CD8-positive, alpha-beta memory T cell (primary cell): Measurements from ENCODE around the gene MACROD2. TPM values are rescaled to one million over a fixed set of nuclear protein-coding genes. Genes with fewer than 3 reads are reported as not detected.

ENCODE experiments used
- CTCF ChIA-PET: fragments of 350-600 bp; sonication (Branson Sonifier 250); formaldehyde crosslinking; loops from one replicate; lab custom pipeline; 2021; ENCODE audit warnings: antibody characterized with exemption; lab: Charles Lee
- POLR2A ChIA-PET: fragments of 350-600 bp; sonication (Branson Sonifier 250); formaldehyde crosslinking; loops from one replicate; lab custom pipeline; 2021; ENCODE audit warnings: antibody characterized with exemption; lab: Charles Lee
- DNase-seq, 5 donors: peaks; one replicate each; pipeline versions ENCODE4 v3.0.0 to v3.0.0-alpha.2; 2020 to 2022; ENCODE audit warnings: mixed read lengths in 1 of 5
- H3K27ac ChIP-seq: one replicate; pipeline ENCODE4 v1.7.0; 2013; ENCODE audit warnings: low read depth, mild to moderate bottlenecking, low read length, moderate library complexity
- H3K27me3 ChIP-seq: 2 replicates; pipeline ENCODE4 v1.7.0; 2013; ENCODE audit warnings: low read length, mild to moderate bottlenecking; ENCODE audit not compliant: insufficient read depth, poor library complexity, severe bottlenecking
- H3K36me3 ChIP-seq: 2 replicates; pipeline ENCODE4 v1.7.0; 2013; ENCODE audit warnings: mild to moderate bottlenecking, low read length, moderate library complexity; ENCODE audit not compliant: insufficient read depth
- H3K4me1 ChIP-seq: 2 replicates; pipeline ENCODE4 v1.7.0; 2013; ENCODE audit warnings: mild to moderate bottlenecking, low read length, moderate library complexity; ENCODE audit not compliant: insufficient read depth
- H3K4me3 ChIP-seq: 2 replicates; pipeline ENCODE4 v1.7.0; 2013; ENCODE audit warnings: mild to moderate bottlenecking, low read length
- H3K9me3 ChIP-seq: 2 replicates; pipeline ENCODE4 v1.7.0; 2013; ENCODE audit warnings: mild to moderate bottlenecking, low read length
- H3K27ac Mint-ChIP-seq, 8 donors: one replicate each; pipeline ENCODE4 v1.8.0; 2020 to 2021; ENCODE audit warnings: mixed read lengths in 8 of 8, mild to moderate bottlenecking in 6 of 8, inconsistent platforms in 3 of 8, moderate library complexity in 3 of 8
- H3K27me3 Mint-ChIP-seq, 2 donors: one replicate each; pipeline ENCODE4 v1.8.0; 2020 to 2021; ENCODE audit warnings: mixed read lengths in 2 of 2, mild to moderate bottlenecking in 1 of 2, moderate library complexity in 1 of 2
- H3K36me3 Mint-ChIP-seq, 3 donors: one replicate each; pipeline ENCODE4 v1.8.0; 2020 to 2021; ENCODE audit warnings: mixed read lengths in 3 of 3, inconsistent platforms in 1 of 3, mild to moderate bottlenecking in 1 of 3
- H3K4me1 Mint-ChIP-seq, 3 donors: one replicate each; pipeline ENCODE4 v1.8.0; 2020 to 2021; ENCODE audit warnings: mixed read lengths in 3 of 3, inconsistent platforms in 1 of 3, mild to moderate bottlenecking in 1 of 3
- H3K4me3 Mint-ChIP-seq, 7 donors: one replicate each; pipeline ENCODE4 v1.8.0; 2020 to 2021; ENCODE audit warnings: mixed read lengths in 7 of 7, mild to moderate bottlenecking in 6 of 7, moderate library complexity in 4 of 7, inconsistent platforms in 2 of 7
- H3K9me3 Mint-ChIP-seq, 5 donors: one replicate each; pipeline ENCODE4 v1.8.0; 2020 to 2022; ENCODE audit warnings: mixed read lengths in 5 of 5, mild to moderate bottlenecking in 3 of 5, moderate library complexity in 2 of 5, inconsistent platforms in 1 of 5
- polyA plus RNA-seq: library from polyadenylated mRNA; unstranded; fragments of 300-500 nt; fragmentation: Illumina TruSeq; gene quantifications from one replicate; pipeline ENCODE4 v1.2.3, GENCODE V29; 2021
- total RNA-seq, 2 experiments: library from RNA; stranded (reverse); gene quantifications; one replicate each; pipeline ENCODE4 v1.2.3, GENCODE V29; 2021

MACROD2 gene
- total and polyA plus RNA-seq, 3 experiments from 2014 or later = not detected

DNA sequence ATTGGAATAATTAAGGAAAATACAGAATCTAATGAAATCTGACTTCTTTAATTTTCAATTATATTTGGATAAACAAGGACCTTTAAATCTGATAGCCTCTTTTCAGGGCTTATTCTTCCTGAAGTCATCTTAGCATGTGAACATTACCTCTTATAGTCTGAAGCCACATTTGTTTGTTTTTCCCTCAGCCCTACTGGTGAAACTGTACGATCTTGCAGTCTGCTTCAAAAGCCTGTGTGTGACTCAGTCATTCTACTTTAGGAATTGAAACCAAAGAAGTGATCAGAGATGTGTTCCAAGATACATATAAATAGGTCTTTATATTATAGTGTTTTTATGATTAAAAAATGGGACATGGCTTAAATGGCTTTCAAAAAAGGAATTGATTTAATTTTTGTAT is 67.5 kb downstream of the MACROD2 start:
- H3K4me3 Mint-ChIP-seq = no peak overlapping the region
- no peaks in the 10 kb centered on the region for H3K27me3 ChIP-seq
- H3K4me3 ChIP-seq = no peak overlapping the region
- ChIA-PET POLR2A (no interaction called here), CTCF (no interaction called here)
- H3K36me3 Mint-ChIP-seq = no peaks in the 10 kb centered on the region
- H3K36me3 ChIP-seq = no peaks in the 10 kb centered on the region
- no peaks in the 10 kb centered on the region for H3K27me3 Mint-ChIP-seq
- peaks cover 0 to 7% (median 0%) of the 10 kb centered on the region in 5 donors for H3K9me3 Mint-ChIP-seq
- DNase-seq = no peak
- no peak overlapping the region for H3K27ac Mint-ChIP-seq
- H3K4me1 ChIP-seq = no peaks in the 10 kb centered on the region
- no peak overlapping the region for H3K27ac ChIP-seq
- no peaks in the 10 kb centered on the region for H3K4me1 Mint-ChIP-seq
- H3K9me3 ChIP-seq = no peaks in the 10 kb centered on the region

DNA sequence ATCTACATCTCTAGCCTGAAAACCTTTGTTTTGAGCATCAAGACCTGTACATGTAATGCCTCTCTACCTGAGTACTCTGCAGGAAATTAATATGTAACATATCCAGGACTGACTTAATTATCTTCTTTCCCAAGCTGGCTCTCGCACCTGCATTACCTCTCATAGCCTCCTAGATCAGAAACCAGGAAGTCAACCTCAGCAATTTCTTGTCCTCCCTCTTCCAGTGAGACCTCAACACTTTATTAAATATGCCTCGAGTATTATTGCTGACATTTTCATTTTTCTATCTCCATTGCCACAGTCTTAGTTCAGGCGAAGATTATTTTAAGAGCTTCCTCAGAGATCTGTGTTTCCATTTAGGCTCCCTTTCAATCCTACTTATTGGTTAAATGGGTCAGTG is 69.0 kb downstream of the MACROD2 start:
- H3K36me3 Mint-ChIP-seq = no peaks in the 10 kb centered on the region
- Histone ChIP-seq H3K4me3 (no peak overlapping the region), H3K9me3 (no peaks in the 10 kb centered on the region), H3K27ac (no peak overlapping the region), H3K36me3 (no peaks in the 10 kb centered on the region), H3K4me1 (no peaks in the 10 kb centered on the region), H3K27me3 (no peaks in the 10 kb centered on the region)
- ChIA-PET CTCF (no interaction called here), POLR2A (no interaction called here)
- H3K27ac Mint-ChIP-seq = no peak overlapping the region
- no peak for DNase-seq
- peaks cover 0 to 8% (median 4%) of the 10 kb centered on the region in 5 donors for H3K9me3 Mint-ChIP-seq
- no peaks in the 10 kb centered on the region for H3K27me3 Mint-ChIP-seq
- H3K4me3 Mint-ChIP-seq = no peak overlapping the region
- H3K4me1 Mint-ChIP-seq = no peaks in the 10 kb centered on the region

DNA sequence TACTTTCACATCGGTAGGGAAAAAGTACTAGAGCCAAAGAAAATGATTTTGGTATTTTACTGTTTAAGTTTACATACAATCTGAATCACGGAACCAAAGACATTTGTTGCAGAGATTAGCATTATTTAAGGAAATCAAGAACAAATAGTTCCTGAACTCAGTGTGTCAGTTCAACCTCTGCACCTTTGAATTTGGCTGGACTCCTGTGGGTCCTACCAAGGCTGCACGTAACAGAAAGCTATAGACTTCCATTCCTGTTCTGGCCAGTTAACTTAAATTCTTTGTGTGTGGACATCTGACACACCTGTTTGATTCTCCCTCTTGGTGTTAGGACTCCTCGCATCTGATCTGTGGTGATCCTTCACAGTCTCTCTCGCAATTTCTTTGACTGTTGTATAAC is 69.6 kb downstream of the MACROD2 start:
- ChIA-PET CTCF (no interaction called here), POLR2A (no interaction called here)
- H3K4me3 Mint-ChIP-seq = no peak overlapping the region
- H3K27ac Mint-ChIP-seq = no peak overlapping the region
- H3K36me3 Mint-ChIP-seq = no peaks in the 10 kb centered on the region
- no peaks in the 10 kb centered on the region for H3K4me1 Mint-ChIP-seq
- H3K4me1 ChIP-seq = no peaks in the 10 kb centered on the region
- no peaks in the 10 kb centered on the region for H3K27me3 Mint-ChIP-seq
- peaks cover 0 to 8% (median 4%) of the 10 kb centered on the region in 5 donors for H3K9me3 Mint-ChIP-seq
- DNase-seq = no peak
- H3K9me3 ChIP-seq = no peaks in the 10 kb centered on the region
- H3K27me3 ChIP-seq = no peaks in the 10 kb centered on the region
- no peak overlapping the region for H3K27ac ChIP-seq
- no peak overlapping the region for H3K4me3 ChIP-seq
- H3K36me3 ChIP-seq = no peaks in the 10 kb centered on the region

DNA sequence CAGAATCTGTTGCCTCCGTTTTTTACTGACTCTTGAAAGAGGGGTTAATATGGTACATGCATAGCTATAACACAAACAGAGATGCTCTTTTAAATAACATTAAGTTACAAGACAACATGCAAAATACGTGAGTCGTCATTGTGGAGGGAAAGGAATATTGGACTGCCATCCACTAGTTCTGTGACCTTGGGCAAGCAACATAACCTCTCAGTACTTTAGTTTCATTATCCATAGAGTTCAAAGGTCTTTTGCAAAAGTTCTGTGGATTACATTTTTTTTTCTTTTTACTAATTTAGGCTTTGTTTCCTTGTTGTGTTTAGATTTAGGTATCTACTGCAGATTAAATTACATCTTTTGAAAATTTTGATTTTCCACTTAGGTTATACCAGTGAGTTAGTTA is 70.5 kb downstream of the MACROD2 start:
- Mint-ChIP-seq H3K27ac (no peak overlapping the region), H3K9me3 (peaks cover 0 to 8% (median 4%) of the 10 kb centered on the region in 5 donors), H3K27me3 (no peaks in the 10 kb centered on the region), H3K4me1 (no peaks in the 10 kb centered on the region), H3K36me3 (no peaks in the 10 kb centered on the region), H3K4me3 (no peak overlapping the region)
- DNase-seq = no peak
- H3K27ac ChIP-seq = no peak overlapping the region
- CTCF ChIA-PET = no interaction called here
- H3K27me3 ChIP-seq = no peaks in the 10 kb centered on the region
- H3K4me3 ChIP-seq = no peak overlapping the region
- POLR2A ChIA-PET = no interaction called here
- no peaks in the 10 kb centered on the region for H3K4me1 ChIP-seq
- no peaks in the 10 kb centered on the region for H3K9me3 ChIP-seq
- H3K36me3 ChIP-seq = no peaks in the 10 kb centered on the region

DNA sequence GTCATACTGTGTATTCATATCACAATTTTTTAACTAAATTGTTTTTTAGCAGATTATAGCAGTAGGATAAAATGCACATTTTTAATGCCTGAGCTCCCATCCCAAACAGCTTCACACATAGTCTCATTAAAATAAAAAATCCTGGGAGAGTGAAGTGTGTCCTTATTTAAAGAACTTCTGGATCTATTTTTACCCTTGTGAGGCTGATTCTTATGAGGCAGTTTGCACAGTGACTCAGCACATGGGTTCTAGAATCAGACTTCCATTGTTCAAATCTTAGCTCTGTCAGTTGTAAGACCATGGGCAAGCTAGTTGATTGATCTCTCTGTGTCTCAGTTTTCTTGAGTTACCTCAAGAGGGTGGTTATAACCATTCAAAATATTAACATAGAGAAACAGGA is 72.3 kb downstream of the MACROD2 start:
- no peak for DNase-seq
- Mint-ChIP-seq H3K4me3 (no peak overlapping the region), H3K27me3 (no peaks in the 10 kb centered on the region), H3K4me1 (no peaks in the 10 kb centered on the region), H3K27ac (no peak overlapping the region), H3K36me3 (no peaks in the 10 kb centered on the region), H3K9me3 (peaks cover 3 to 8% (median 4%) of the 10 kb centered on the region in 5 donors)
- no peak overlapping the region for H3K4me3 ChIP-seq
- H3K36me3 ChIP-seq = no peaks in the 10 kb centered on the region
- ChIA-PET POLR2A (no interaction called here), CTCF (no interaction called here)
- H3K27ac ChIP-seq = no peak overlapping the region
- H3K4me1 ChIP-seq = no peaks in the 10 kb centered on the region
- H3K9me3 ChIP-seq = no peaks in the 10 kb centered on the region
- H3K27me3 ChIP-seq = no peaks in the 10 kb centered on the region

DNA sequence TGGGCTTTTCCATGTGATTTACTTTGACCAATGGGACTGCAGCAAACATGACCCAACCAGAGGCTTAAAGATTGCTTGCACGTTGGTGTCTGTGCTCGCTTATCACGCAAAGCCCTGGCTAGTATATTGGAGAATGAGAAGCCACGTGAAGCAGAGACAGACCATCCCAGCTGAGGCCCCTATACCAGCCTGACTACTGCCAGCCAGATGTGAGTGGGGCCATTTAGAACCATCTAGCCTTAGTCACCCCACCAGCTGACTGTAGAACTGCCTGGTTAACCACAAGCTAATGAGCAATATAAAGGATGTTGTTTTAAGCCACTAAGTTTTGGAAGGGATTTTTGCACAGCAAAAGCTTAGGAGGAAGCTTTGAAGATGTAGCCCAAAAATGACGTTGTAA is 74.5 kb downstream of the MACROD2 start:
- Mint-ChIP-seq H3K9me3 (peaks cover 3 to 9% (median 8%) of the 10 kb centered on the region in 5 donors), H3K36me3 (no peaks in the 10 kb centered on the region), H3K27me3 (no peaks in the 10 kb centered on the region), H3K4me1 (no peaks in the 10 kb centered on the region), H3K27ac (no peak overlapping the region), H3K4me3 (no peak overlapping the region)
- Histone ChIP-seq H3K4me3 (no peak overlapping the region), H3K27me3 (no peaks in the 10 kb centered on the region), H3K4me1 (no peaks in the 10 kb centered on the region), H3K36me3 (no peaks in the 10 kb centered on the region), H3K9me3 (no peaks in the 10 kb centered on the region), H3K27ac (no peak overlapping the region)
- DNase-seq = no peak
- POLR2A ChIA-PET = no interaction called here
- CTCF ChIA-PET = no interaction called here

DNA sequence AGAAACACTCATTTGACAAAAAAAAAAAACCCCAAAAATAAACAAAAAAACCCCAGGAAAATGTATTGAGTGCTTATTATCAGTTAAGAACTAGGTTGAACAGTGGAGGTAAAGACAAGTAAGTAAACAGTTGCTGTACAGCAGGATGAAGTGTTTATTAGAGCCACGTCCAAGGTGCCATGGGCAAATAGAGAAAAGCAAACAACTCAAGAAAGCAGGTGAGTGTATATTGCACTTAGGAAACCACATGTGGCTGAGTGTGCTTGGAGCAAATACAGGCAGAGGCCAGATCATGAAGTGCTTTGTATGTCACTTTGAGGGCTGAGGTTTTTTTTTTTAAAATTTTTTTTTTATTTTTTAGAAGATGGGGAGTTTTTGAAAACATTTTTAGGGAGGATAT is 98.3 kb downstream of the MACROD2 start:
- no peak overlapping the region for H3K27ac Mint-ChIP-seq
- POLR2A ChIA-PET = no interaction called here
- H3K36me3 ChIP-seq = no peaks in the 10 kb centered on the region
- no peak overlapping the region for H3K4me3 Mint-ChIP-seq
- peaks cover 0 to 11% (median 9%) of the 10 kb centered on the region in 5 donors for H3K9me3 Mint-ChIP-seq
- CTCF ChIA-PET = no interaction called here
- H3K4me3 ChIP-seq = no peak overlapping the region
- H3K27me3 Mint-ChIP-seq = no peaks in the 10 kb centered on the region
- H3K4me1 Mint-ChIP-seq = no peaks in the 10 kb centered on the region
- DNase-seq = no peak
- H3K27ac ChIP-seq = no peak overlapping the region
- no peaks in the 10 kb centered on the region for H3K36me3 Mint-ChIP-seq
- no peaks in the 10 kb centered on the region for H3K9me3 ChIP-seq
- H3K27me3 ChIP-seq = no peaks in the 10 kb centered on the region
- H3K4me1 ChIP-seq = no peaks in the 10 kb centered on the region

DNA sequence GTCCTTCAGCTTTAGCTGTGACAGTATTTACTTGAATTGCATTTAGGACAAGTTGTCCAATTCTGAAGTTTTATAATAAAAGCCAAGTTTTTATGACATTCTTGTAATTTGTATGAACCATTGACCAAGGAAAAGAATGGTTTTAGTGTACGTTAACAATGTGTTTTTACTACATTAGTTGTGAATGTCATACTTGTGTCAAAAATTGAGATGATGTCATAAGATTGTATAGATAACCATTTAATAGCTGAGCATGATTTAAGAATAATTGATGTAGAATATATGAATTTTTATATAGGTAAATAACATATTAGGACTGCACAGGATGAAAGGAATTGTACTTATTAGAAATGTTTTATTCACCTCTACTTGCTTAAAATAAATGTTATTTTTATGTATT is 102.9 kb downstream of the MACROD2 start:
- no peaks in the 10 kb centered on the region for H3K36me3 Mint-ChIP-seq
- no peak overlapping the region for H3K4me3 Mint-ChIP-seq
- POLR2A ChIA-PET = no interaction called here
- Histone ChIP-seq H3K4me3 (no peak overlapping the region), H3K4me1 (no peaks in the 10 kb centered on the region), H3K27me3 (no peaks in the 10 kb centered on the region), H3K36me3 (no peaks in the 10 kb centered on the region), H3K27ac (no peak overlapping the region), H3K9me3 (no peaks in the 10 kb centered on the region)
- no peaks in the 10 kb centered on the region for H3K4me1 Mint-ChIP-seq
- no peak for DNase-seq
- H3K9me3 Mint-ChIP-seq = peaks cover 0 to 9% (median 4%) of the 10 kb centered on the region in 5 donors
- H3K27me3 Mint-ChIP-seq = no peaks in the 10 kb centered on the region
- CTCF ChIA-PET = no interaction called here
- no peak overlapping the region for H3K27ac Mint-ChIP-seq

DNA sequence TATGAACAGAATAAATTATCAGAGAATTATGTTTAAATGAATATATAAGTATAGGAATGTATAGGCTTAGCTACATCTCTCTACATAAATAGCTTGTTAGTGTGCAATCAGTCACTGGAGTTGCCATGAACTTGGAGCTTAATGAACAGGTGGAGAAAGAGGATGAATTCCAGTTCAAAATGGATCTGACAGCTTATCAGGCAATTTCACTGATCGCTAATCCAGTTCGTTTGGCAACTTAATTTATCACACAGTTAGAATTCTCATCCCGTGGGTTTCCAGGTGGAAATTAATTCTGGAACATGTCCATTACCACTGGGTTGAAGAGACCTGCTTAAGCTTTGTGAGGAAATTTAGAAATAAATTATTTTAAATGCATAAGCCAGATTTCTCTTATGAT is 118.1 kb downstream of the MACROD2 start:
- no peak overlapping the region for H3K27ac Mint-ChIP-seq
- DNase-seq = no peak
- ChIA-PET CTCF (no interaction called here), POLR2A (no interaction called here)
- no peaks in the 10 kb centered on the region for H3K9me3 ChIP-seq
- no peak overlapping the region for H3K4me3 ChIP-seq
- no peaks in the 10 kb centered on the region for H3K4me1 ChIP-seq
- no peak overlapping the region for H3K4me3 Mint-ChIP-seq
- no peaks in the 10 kb centered on the region for H3K36me3 Mint-ChIP-seq
- H3K9me3 Mint-ChIP-seq = peaks cover 6 to 47% (median 10%) of the 10 kb centered on the region in 5 donors
- no peaks in the 10 kb centered on the region for H3K27me3 Mint-ChIP-seq
- no peaks in the 10 kb centered on the region for H3K4me1 Mint-ChIP-seq
- H3K27ac ChIP-seq = no peak overlapping the region
- H3K27me3 ChIP-seq = no peaks in the 10 kb centered on the region
- H3K36me3 ChIP-seq = no peaks in the 10 kb centered on the region
